HL-60/S4 treated with phorbol 12-myristate 13-acetate at 8.2 ng/mL for 4 days and 3 days (cell line): Measurements from ENCODE around the gene ERAP2.

ENCODE experiments used
- in situ Hi-C: fragments of 300-500 bp; cut with MboI; formaldehyde crosslinking; loops from 2 replicates; pipeline ENCODE4 v1.15.0; 2022; ENCODE audit warnings: low sequenced_read_pairs

The ERAP2 gene

GRCh38 chr5:96893342-96893741 is 17.0 kb downstream of the ERAP2 start:
- in situ Hi-C loops = no loop called here

- in situ Hi-C loops = no loop called here
Measured at GRCh38 chr5:96896276-96896675, 20.0 kb downstream of the ERAP2 start.

- in situ Hi-C loops = no loop called here
Measured at GRCh38 chr5:96896806-96897205, 20.5 kb downstream of the ERAP2 start.

- in situ Hi-C loops = no loop called here
Measured at GRCh38 chr5:96901384-96901783, 25.1 kb downstream of the ERAP2 start.

- in situ Hi-C loops = no loop called here
Measured at GRCh38 chr5:96901841-96902240, 25.5 kb downstream of the ERAP2 start.

- in situ Hi-C loops = no loop called here
Measured at GRCh38 chr5:96902876-96903275, 26.6 kb downstream of the ERAP2 start.

- in situ Hi-C loops = no loop called here
Measured at GRCh38 chr5:96903300-96903699, 27.0 kb downstream of the ERAP2 start.

- in situ Hi-C loops = no loop called here
Measured at GRCh38 chr5:96904054-96904931, 28.0 kb downstream of the ERAP2 start.

GRCh38 chr5:96905864-96906263 is 29.6 kb downstream of the ERAP2 start:
- in situ Hi-C loops = no loop called here

GRCh38 chr5:96909003-96909402 is 32.7 kb downstream of the ERAP2 start:
- in situ Hi-C loops = no loop called here

- in situ Hi-C loops = no loop called here
Measured at GRCh38 chr5:96909435-96909834, 33.1 kb downstream of the ERAP2 start.

- in situ Hi-C loops = no loop called here
Measured at GRCh38 chr5:96911139-96911538, 34.8 kb downstream of the ERAP2 start.

GRCh38 chr5:96913233-96913632 is 36.9 kb downstream of the ERAP2 start:
- in situ Hi-C loops = no loop called here

- in situ Hi-C loops = no loop called here
Measured at GRCh38 chr5:96919754-96920197, 43.5 kb downstream of the ERAP2 start.

GRCh38 chr5:96920744-96921355 is 44.5 kb downstream of the ERAP2 start:
- in situ Hi-C loops = no loop called here

GRCh38 chr5:96922499-96923244 is 46.4 kb downstream of the ERAP2 start:
- in situ Hi-C loops = no loop called here

- in situ Hi-C loops = no loop called here
Measured at GRCh38 chr5:96924016-96924443, 47.7 kb downstream of the ERAP2 start.

- in situ Hi-C loops = no loop called here
Measured at GRCh38 chr5:96926276-96926675, 50.0 kb downstream of the ERAP2 start.

GRCh38 chr5:96927008-96927407 is 50.7 kb downstream of the ERAP2 start:
- in situ Hi-C loops = no loop called here

GRCh38 chr5:96928931-96929708 is 52.8 kb downstream of the ERAP2 start:
- in situ Hi-C loops = no loop called here

GRCh38 chr5:96930058-96930457 is 53.8 kb downstream of the ERAP2 start:
- in situ Hi-C loops = no loop called here
